DOHH2 (cell line): ENCODE data around the gene SEC22A.

Experiments used
- CTCF ChIP-seq: fragments of 200-600 bp; sonication (generic); IDR thresholded peaks from one replicate; pipeline ENCODE4 v1.5.1; 2014; ENCODE audit warnings: antibody characterized with exemption, mild to moderate bottlenecking, low read depth, low read length; ENCODE audit not compliant: poor library complexity, severe bottlenecking
- EZH2phosphoT487 ChIP-seq: fragments of 200-600 bp; sonication (generic); IDR thresholded peaks from 2 replicates; pipeline ENCODE4 v1.6.1; 2017; ENCODE audit warnings: borderline replicate concordance, mild to moderate bottlenecking, antibody characterized with exemption, low read length, moderate library complexity, mixed read lengths

- no peak for TF ChIP-seq CTCF
- TF ChIP-seq EZH2phosphoT487, result no peak
These were observed 27.4 kb downstream of the SEC22A start for GRCh38 chr3:123229145-123229544.
